GM21723 (cell line): ENCODE results near the gene GSDME.

Experiments used
- ATAC-seq: cut with Tn5 transposase; IDR thresholded peaks from one replicate; pipeline ENCODE4 v1.9.1; 2021; ENCODE audit warnings: mild to moderate bottlenecking, moderate library complexity; ENCODE audit not compliant: unreplicated experiment

Gene GSDME

DNA sequence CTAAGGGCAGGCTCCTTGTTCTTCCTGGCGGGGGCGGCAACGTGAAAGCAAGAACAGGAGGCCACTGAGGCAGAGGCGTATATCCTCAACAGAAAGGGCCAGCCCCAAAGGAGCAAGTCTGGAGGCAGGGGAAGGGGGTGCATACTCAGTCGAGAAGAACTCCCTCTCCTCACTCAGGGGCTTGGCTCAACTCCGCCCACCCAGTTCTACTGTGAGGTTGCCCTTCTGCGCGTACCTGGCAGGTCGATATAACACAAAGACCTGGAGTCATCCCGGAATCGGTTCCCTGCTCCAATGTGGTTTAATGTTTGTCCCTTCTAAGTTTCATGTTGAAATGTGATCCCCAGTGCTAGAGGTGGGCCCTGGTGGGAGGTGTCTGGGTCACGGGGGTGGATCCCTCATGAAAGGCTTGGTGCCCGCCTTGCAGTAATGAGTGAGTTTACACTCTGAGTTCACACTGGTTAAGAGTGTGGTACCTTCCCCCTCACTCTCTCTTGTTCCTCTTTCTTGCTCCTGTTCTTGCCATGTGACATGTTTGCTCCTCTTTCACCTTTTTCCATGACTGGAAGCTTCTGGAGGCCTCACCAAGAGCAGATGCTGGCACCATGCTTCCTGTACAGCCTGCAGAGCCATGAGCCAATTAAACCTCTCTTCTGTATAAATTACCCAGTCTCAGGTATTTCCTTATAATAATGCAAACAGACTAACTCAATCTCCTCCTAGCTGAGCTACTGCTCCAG is 32.6 kb downstream of the GSDME start:
- no peak for ATAC-seq

DNA sequence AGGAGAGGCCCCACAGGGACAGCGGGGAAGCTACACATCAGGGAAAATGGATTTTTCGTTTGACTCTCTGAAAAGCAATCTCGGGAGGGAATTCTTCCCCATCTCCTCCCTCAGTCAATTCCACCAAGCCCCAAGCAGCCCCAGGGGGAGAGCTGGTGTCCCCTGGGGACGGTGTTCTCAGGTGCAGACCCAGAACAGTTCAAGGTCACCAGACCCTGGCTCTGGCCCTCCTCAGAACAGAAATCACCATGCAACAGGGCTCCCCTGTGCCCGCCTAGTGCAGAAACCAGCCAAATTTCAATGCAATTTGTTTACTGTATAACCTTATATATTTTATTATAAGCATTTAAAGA is 34.1 kb downstream of the GSDME start:
- ATAC-seq: no peak

DNA sequence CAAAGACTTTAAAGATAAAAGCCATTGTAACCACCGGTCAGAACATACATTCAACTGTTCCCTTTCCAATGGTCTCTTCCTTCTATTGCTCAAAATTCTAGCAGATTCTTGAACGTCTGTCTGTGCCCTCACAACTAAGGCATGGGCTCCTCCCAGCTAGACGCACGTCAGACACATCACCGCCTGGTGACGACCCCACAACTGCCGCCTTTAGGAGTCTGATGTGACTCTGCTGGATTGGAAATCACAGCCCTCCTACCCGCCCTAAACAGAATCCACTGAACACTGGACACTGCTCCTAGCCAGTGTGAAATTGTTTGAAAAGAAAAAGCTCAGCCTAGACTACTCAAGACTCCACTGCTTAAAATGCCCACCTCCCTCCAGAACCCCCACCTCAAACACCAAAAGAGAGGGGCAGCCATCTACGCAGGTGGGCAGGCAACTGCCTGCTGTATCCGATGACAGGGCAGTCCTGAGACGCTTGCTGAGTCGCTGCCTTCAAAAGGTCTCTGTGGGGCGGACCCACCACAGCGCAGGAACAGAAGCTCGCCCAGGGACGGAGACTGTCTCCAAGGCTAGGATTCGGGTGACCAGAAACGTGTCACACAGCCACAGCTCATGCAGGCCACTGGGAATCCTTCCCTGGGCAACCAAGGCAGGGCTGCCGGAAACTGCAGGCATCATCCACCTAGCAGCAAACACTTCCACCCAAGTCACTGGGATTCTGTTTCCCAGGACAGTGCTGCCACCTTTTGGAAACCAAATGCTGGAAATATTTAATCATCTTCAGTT is 34.7 kb downstream of the GSDME start:
- no peak for ATAC-seq

DNA sequence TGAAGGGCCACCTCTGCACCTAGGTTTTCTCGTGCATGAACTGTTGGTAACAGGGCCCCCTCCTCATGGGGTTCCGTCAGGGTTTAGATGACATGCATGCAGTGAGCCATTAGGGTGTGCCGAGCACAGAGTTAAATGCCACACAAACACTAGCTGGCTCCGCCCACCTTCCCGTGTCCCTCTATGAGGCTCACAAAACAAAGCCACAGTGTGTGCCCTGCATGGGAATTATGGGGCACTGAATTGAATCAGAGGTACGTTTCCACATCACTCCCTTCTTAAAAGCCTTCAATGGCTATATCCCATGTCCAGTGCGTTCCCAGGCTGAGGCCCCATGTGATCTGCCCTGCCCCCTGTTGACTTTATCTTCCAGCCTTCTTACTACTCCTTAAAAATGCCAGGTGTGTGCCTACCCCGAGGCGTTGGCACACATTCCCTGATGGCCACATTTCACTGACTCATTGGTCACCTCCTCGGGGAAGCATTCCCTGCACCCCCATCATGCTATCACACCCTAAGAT is 35.7 kb downstream of the GSDME start:
- ATAC-seq: no peak

DNA sequence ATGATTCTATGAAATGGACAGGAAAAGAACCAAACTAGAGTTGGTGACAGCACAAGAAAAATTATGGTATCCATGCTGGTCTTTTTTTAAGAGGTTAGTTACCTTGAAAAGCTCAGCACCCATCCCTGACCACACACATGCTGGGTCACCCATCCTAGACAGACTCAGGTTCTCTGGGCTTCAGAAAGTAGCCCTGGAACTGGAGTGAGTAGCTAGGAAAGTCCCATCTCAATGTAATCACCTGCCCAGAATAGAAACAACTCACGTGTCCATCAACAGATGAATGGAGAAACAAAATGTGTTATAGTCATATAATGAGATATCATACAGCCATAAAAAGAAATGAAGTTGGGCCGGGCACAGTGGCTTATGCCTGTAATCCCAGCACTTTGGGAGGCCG is 37.0 kb downstream of the GSDME start:
- ATAC-seq: no peak

DNA sequence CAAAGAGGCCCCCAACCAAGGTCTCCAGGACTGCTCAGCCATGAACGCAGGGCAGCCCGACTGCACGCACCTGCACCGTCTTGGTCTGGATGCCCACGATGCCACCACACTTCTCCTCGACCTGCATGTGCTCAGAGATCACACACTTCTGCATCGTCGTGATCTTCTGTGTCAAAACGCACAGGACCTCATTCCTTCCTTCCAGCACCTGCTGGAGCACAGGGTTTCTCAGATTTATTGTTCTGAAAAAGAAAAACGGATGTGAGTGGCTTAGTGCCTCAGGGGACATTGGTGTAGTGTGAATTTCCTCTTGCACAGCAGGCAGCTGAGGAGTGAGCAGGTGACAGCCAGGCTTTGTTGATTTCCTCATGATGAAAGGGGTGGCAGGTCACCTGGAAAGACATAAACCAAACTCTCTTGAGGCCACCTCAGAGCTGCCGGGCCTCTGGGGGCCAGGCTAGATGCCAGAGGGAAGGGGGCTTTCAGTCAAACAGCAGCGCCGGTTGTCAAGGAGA is 38.2 kb downstream of the GSDME start:
- peak; percentile 49 for ATAC-seq

DNA sequence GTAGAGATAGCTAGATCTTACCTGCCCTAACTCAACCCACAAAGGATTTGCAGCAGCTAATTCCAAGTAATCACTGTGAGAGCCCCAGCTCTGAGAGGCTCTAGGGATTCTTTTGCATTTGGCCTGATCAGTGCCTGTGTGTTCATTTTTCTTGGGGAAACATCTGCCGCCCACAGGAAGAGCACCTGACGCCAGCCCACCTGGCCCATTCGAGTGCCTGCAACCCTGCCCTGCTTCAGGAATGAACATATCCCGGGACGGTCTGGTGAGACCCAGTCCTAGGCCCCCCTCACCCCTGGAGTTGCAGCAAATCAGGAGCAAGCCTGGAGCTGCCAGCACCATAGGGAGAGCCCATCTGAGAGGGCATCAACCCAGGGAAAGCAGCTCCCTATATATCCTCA is 38.8 kb downstream of the GSDME start:
- no peak for ATAC-seq

DNA sequence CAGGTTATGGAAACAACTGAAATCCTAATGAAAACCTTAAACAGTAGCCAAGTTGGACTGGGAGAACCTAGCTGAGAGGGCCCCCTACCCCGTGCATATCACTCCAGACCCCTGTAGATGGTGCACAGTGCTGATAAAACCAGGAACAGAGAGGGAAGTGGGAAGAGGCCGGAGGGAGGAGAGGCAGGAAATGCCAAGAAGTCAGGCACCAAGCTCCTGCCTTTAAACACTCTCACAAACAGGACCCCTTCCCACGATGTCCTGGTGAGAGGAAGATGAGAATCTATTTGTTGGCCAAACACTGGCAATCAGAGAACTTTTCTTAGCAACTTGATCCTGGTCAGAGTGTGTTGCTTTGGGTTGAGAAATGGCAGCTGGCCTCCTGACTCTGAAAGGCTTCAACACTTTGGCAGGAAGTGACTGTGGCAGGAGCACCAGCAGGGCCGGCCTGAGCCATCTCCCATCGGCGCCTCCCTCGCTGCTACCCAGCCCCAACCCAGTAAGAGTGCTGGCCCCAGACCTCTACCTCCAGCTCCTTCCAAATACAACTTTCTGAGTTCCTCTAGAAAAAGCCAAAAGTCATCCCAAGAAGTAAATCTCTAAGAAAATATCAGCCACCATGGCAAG is 39.5 kb downstream of the GSDME start:
- no peak for ATAC-seq

DNA sequence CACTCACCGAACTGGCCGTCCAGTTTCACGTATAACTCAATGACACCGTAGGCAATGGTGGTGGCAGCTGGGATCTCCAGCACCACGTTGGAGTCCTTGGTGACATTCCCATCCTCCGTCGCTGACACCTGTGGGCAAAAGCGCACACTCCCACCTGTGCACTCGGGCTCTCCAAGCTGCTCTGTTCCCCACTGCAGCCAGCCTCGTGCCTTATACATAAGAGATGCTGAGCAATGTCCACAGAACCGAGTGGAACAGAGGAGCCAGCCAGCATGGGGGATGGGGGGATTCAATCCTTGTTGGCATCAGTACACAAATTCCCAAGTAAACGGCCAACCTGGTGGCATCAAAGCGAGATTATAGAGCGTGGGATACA is 40.0 kb downstream of the GSDME start:
- ATAC-seq: no peak

DNA sequence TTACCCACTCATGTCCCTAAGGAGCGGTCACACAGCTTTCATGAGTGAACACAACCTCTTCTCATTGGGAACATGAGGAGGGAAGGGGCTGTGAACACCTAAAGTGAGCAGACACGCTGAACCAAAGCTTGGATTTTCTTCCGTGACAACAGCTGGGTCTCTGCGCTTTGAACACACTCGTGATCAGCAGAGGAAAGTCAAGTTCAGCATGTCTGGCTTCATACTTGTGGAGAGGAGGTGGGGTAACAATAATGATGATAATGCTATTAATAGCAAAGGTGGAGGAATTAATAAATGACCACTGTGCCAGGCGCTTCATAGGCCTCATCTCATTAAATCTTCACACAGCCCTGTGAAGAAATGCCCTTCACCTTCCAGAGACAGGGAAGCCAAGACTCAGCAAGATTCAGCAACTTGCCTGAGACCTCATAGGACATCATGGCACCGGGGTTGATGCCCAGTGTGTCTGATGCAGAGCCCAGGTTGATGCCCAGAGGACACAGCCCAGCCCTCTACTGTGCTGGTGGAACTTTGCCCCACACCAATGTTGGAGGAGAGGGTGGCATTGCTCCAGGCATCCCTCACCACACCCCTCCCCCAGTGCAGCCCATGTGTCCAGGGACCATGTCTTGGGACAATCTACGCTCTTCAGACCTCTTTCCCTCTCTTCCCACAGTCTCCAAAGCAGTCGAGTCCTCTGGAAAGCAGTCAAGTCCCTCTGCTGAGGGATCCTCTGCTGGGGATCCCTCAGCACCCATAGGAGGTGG is 40.6 kb downstream of the GSDME start:
- ATAC-seq: no peak

DNA sequence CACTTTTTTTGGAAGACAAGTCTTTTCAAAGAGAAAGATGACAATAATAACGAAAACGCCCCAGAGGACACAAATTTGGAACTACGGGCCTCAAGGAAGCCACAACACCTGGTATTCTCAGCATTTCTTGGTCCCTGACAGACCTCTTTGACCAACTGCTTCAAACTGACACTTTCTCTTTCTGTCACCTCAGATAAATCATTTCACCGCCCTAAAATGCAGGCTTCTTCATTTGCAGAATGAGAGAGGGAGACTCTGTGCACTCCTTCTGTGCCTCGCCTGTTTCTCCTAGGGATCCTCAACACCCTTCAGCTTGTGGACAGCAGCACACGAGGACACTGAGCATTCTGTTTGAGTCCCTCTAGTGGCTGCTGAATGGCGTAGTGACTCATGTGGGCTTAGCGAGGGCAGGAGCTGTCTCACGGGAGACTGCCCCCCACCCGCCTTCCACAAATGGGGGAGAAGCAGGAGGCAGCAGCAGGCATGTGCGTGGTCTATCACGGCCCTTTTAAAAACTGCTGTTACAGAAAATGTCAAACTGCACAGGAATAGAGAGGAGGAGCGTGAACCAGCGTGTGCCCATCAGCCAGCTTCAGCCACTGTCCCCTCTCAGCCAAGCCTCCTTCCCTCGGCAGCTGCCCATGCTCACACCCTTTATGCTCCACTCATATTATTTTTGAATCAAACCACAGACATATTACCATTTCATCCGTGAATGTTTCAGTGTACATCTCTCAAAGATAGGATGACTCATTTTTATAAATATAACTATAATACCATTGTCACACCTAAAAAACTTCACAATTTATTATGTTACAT is 41.4 kb downstream of the GSDME start:
- ATAC-seq: peak; percentile 68

DNA sequence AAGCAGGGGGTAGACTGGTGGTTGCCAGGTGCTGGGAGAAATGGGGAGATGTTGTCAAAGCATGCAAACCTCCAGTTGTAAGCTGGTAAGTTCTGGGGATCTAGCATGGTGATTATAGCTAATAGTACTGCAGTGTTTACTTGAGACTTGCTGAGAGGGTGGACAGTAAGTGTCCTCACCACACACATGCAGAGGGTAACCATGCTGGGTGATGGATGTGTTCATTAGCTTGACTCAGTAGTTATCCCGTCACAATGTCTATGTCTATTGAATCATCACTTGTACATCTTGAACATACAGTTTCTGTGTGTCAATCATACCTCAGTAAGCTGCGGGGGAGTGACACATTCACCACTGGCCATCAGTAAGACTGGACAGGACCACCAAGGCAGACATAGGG is 42.1 kb downstream of the GSDME start:
- ATAC-seq: peak; percentile 6

DNA sequence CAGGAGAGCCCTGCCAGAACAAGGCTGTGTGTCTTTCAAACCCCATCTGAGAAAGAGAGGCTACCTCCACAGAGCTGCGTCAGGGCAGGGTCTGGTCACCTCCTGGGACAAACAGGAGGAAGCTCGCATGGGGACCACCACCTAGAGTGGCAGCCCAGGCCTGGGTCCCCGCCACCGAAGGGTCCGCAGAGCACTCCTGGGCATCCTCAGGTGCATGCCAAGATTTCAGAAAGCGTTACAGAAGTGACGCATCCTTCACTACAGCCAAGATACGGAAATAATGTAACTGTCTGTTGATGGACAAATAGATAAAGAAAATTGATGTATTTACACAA is 42.6 kb downstream of the GSDME start:
- ATAC-seq: no peak

DNA sequence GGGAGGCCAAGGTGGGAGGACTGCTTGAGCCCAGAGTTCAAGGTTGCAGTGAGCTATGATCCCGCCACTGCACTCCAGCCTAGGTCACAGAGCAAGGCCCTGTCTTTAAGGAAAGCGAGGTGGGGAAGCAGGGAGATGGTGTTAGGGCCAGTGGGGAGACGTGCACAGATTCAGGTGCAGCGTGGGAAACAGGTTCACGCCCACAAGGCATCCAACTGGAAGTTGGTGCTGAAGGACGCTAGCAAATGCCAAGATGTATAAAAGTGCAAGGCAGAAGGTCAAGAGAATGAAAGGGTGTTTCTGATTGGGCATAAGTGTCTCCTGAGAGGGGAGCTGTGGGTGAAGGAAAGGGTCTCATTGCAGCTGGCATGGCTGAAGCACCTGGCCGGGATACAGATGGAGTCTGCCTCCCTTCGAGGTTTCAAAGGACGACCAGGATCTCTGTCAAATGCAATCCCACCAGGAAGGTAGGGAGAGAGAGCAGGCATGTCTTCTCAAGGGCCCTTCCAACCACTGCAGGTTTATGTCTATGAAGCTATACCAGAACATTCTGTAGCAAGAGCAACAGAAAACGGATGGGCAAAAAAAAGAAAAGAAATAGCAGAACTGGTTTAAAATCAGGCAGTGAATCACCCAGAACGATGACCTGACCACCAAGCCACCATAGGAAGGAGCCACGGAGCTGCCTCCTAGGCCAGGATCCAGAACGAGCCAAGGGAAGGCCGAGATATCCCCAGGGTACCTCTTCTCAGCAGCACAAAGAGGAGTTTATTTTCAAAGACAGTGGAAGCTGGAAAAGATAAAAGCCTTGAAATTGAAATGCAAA is 43.2 kb downstream of the GSDME start:
- no peak for ATAC-seq

DNA sequence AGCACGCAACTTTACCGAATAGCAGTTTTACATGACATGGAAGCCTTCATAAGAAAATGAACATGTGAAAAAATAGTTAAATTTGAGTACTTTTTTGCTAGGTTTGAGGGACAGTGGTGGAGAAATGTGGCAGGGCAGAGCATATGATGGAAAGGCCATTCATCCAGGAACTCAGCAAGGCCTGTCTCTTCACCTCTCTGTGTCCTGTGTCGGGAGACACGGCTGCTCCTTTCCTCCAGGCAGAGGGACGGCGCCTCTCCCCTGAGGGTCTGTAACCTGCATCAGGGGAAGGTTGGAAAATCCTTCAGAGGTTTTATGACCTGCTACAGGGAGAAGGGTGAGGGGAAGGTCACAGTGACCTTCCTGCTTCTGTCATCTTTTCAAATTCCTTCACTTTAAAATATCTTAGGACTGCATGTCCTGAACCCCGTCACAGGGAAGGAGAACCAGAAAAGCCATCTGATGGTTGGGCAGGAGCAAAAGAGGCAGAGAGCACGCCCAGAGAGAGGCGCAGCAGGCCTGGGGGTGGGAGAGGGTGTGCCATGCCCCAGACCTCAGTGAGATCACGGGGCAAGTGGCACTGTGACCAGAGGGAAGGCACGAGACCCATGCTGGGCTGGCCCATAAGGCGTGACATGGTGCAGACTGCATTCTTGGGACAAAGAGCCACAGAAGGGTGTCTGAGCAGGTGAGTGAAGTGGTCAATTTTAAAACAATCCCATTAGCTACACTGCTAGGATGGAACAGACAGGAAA is 44.0 kb downstream of the GSDME start:
- no peak for ATAC-seq

DNA sequence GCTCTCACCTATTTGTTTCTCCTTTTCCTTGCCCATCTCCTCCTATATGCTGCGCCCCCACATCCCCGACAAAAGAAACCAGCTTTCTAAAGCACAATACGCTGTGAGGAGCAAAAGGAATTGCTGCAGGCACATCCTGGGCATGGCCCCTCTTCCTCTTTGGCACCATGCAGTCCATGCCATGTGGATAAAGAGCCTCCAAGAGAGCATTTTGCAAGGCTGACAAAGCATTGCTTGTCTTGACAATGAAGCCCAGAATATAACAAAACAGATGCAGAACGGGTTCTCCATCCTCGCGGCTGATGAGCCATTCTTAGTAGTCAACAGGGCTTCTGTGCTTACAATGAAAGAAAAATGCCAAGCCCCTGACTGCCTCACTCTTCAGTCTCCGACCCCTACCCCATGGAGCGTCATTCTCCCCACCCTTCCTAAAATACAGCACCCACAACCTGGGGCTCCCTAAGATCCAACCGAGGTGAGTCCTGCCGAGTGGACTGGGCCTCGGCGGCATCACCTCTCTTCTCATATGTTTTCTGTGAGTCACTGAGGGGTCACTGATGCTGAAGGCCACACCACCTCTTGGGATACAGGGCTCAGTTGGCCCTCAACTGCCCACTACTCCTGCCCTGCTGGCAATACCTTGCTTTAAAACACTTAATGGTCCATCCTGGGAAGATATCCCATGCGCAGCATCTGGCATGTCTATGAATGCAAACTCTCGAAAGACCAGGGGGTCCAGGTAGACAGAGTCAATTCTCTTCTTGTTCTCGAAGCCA is 47.5 kb downstream of the GSDME start:
- ATAC-seq: no peak

DNA sequence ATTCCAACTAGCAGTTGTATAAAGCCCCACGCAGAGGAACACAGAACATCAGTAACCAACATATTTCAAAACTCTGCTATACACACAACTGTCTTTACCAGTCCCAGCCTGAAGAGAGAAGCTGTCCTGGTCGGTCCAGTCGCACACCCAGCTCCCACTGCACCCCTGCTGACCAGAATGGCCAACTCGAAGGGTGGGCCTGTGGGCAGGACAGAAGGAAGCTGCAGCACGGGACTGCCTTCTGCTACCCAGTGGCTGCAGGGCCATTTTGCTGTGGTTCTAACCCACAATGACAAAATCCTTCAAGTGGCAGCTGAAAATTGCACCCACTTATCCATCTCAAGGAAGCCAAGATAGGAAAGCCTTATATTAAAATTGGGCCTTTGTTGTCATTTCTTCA is 48.2 kb downstream of the GSDME start:
- ATAC-seq: no peak
